Hepatocyte (in vitro differentiated cells): ENCODE data around the gene RBM19. TPM values are rescaled to one million over a fixed set of nuclear protein-coding genes. Genes with fewer than 3 reads are reported as not detected.

Experiments used
- DNase-seq: peaks from one replicate; pipeline ENCODE4 v3.0.0-alpha.2; 2016; ENCODE audit warnings: low spot score
- H2AFZ ChIP-seq: fragments of 200-600 bp; sonication (generic); 2 replicates; pipeline ENCODE4 v1.6.0; 2016; ENCODE audit warnings: antibody characterized with exemption, mild to moderate bottlenecking
- H3K27ac ChIP-seq: fragments of 200-600 bp; sonication (generic); 2 replicates; pipeline ENCODE4 v1.5.1; 2016; ENCODE audit warnings: mild to moderate bottlenecking
- H3K27me3 ChIP-seq: fragments of 200-600 bp; sonication (generic); 2 replicates; pipeline ENCODE4 v1.6.1; 2016
- H3K36me3 ChIP-seq: fragments of 200-600 bp; sonication (generic); replicated peaks from 2 replicates; pipeline ENCODE4 v1.5.1; 2016; ENCODE audit warnings: low read depth; ENCODE audit not compliant: insufficient read depth
- H3K4me1 ChIP-seq: fragments of 200-600 bp; sonication (generic); 2 replicates; pipeline ENCODE4 v1.5.1; 2016; ENCODE audit warnings: mild to moderate bottlenecking, moderate library complexity; ENCODE audit not compliant: insufficient read depth
- H3K4me2 ChIP-seq: fragments of 200-600 bp; sonication (generic); 2 replicates; pipeline ENCODE4 v1.6.0; 2016
- H3K4me3 ChIP-seq: fragments of 200-600 bp; sonication (generic); 2 replicates; pipeline ENCODE4 v1.5.1; 2016; ENCODE audit warnings: mild to moderate bottlenecking
- H3K79me2 ChIP-seq: fragments of 200-600 bp; sonication (generic); 2 replicates; pipeline ENCODE4 v1.6.0; 2017; ENCODE audit warnings: mild to moderate bottlenecking
- H3K9me2 ChIP-seq: fragments of 200-600 bp; sonication (generic); replicated peaks from 2 replicates; pipeline ENCODE4 v1.6.0; 2017; ENCODE audit warnings: mild to moderate bottlenecking; ENCODE audit not compliant: insufficient read depth
- H3K9me3 ChIP-seq: fragments of 200-600 bp; sonication (generic); 2 replicates; pipeline ENCODE4 v1.5.1; 2016; ENCODE audit warnings: low read depth, mild to moderate bottlenecking
- H4K20me1 ChIP-seq: fragments of 200-600 bp; sonication (generic); 2 replicates; pipeline ENCODE4 v1.6.0; 2016; ENCODE audit warnings: mild to moderate bottlenecking; ENCODE audit not compliant: insufficient read depth, poor library complexity, severe bottlenecking
- CTCF ChIP-seq: fragments of 200-600 bp; sonication (generic); IDR thresholded peaks from 2 replicates; pipeline ENCODE4 v1.5.1; 2016; ENCODE audit warnings: antibody characterized with exemption, mild to moderate bottlenecking; ENCODE audit not compliant: poor library complexity
- EZH2 ChIP-seq: fragments of 200-600 bp; sonication (generic); IDR thresholded peaks from 2 replicates; pipeline ENCODE4 v1.6.1; 2016; ENCODE audit warnings: antibody characterized with exemption, mild to moderate bottlenecking, borderline replicate concordance
- EZH2phosphoT487 ChIP-seq: fragments of 200-600 bp; sonication (generic); IDR thresholded peaks from one replicate; pipeline ENCODE4 v1.6.1; 2018; ENCODE audit warnings: antibody characterized with exemption, mild to moderate bottlenecking, low read depth, moderate library complexity; ENCODE audit not compliant: unreplicated experiment, severe bottlenecking
- WGBS: methylation state at CpG from one replicate; pipeline ENCODE4 v1.1.6; 2016; ENCODE audit warnings: low lambda C conversion rate; ENCODE audit errors: missing lambda C conversion rate; 5-methylcytosine and 5-hydroxymethylcytosine counted together
- polyA plus RNA-seq: library from polyadenylated mRNA; unstranded; fragments of >200 nt; fragmentation: Nextera tagmentation; extraction: Ambion mirVana; gene quantifications from 2 replicates; pipeline ENCODE4 v1.2.1, GENCODE V29; 2016
- total RNA-seq: library from RNA; depleted of rRNA; stranded (reverse); fragments of >200 nt; gene quantifications from 2 replicates; pipeline ENCODE4 v1.2.3, GENCODE V29; 2014

The RBM19 gene
- total and polyA plus RNA-seq, 2 experiments from 2014 or later = 14.5 to 16.8 TPM

- no peak for DNase-seq
- Histone ChIP-seq H3K36me3 (no peaks in the 10 kb centered on the region), H3K27ac (peak overlapping the region; percentile 70), H3K9me2 (no peaks in the 10 kb centered on the region), H2AFZ (no peak overlapping the region), H3K4me3 (no peak overlapping the region), H3K79me2 (no peaks in the 10 kb centered on the region), H3K4me1 (peaks cover 15% of the 10 kb centered on the region), H3K4me2 (no peak overlapping the region), H3K27me3 (no peaks in the 10 kb centered on the region), H4K20me1 (no peaks in the 10 kb centered on the region), H3K9me3 (no peaks in the 10 kb centered on the region)
- 100% methylated on average over 6 of the region's 6 CpGs for WGBS
- TF ChIP-seq EZH2 = no peak
- no peak for TF ChIP-seq EZH2phosphoT487
- no peak for TF ChIP-seq CTCF
Measured at GRCh38 chr12:113931517-113931916, 34.6 kb downstream of the RBM19 start.

GRCh38 chr12:113930249-113930648, 35.9 kb downstream of the RBM19 start:
- Histone ChIP-seq H3K27me3 (no peaks in the 10 kb centered on the region), H3K9me3 (no peaks in the 10 kb centered on the region), H4K20me1 (no peaks in the 10 kb centered on the region), H3K27ac (no peak overlapping the region), H3K9me2 (no peaks in the 10 kb centered on the region), H2AFZ (no peak overlapping the region), H3K36me3 (no peaks in the 10 kb centered on the region), H3K79me2 (no peaks in the 10 kb centered on the region), H3K4me1 (peaks cover 15% of the 10 kb centered on the region), H3K4me3 (no peak overlapping the region), H3K4me2 (no peak overlapping the region)
- DNase-seq = no peak
- WGBS = 90% methylated on average over 4 of the region's 4 CpGs
- no peak for TF ChIP-seq CTCF

GRCh38 chr12:113929312-113929989, 36.7 kb downstream of the RBM19 start:
- Histone ChIP-seq H3K27me3 (no peaks in the 10 kb centered on the region), H3K9me2 (no peaks in the 10 kb centered on the region), H2AFZ (no peak overlapping the region), H3K9me3 (no peaks in the 10 kb centered on the region), H3K79me2 (no peaks in the 10 kb centered on the region), H3K36me3 (no peaks in the 10 kb centered on the region), H3K4me1 (peaks cover 15% of the 10 kb centered on the region), H3K4me3 (no peak overlapping the region), H3K4me2 (no peak overlapping the region), H3K27ac (no peak overlapping the region), H4K20me1 (no peaks in the 10 kb centered on the region)
- 79% methylated on average over 5 of the region's 5 CpGs for WGBS
- TF ChIP-seq EZH2phosphoT487 (no peak), CTCF (no peak), EZH2 (no peak)
- no peak for DNase-seq
